SU-DHL-6 (cell line): Measurements from ENCODE around the gene URM1.

Source experiments
- EZH2phosphoT487 ChIP-seq: fragments of 200-600 bp; sonication (generic), shearing (Covaris generic); conservative IDR thresholded peaks from 2 replicates; pipeline ENCODE4 v1.6.1; 2018; ENCODE audit warnings: mild to moderate bottlenecking, antibody characterized with exemption, low read length, moderate library complexity, mixed read lengths
- TF ChIP-seq, protein P1 (sequence below): fragments of 200-600 bp; sonication (generic); IDR thresholded peaks from one replicate; pipeline ENCODE4 v1.5.1; 2017; ENCODE audit warnings: antibody characterized with exemption, mild to moderate bottlenecking, low read length, moderate library complexity; ENCODE audit not compliant: insufficient read depth, poor library complexity, severe bottlenecking

GRCh38 chr9:128372188-128372641 lies 1.0 kb downstream of the URM1 start:
- no peak for TF ChIP-seq EZH2phosphoT487
- TF ChIP-seq, protein P1, sequence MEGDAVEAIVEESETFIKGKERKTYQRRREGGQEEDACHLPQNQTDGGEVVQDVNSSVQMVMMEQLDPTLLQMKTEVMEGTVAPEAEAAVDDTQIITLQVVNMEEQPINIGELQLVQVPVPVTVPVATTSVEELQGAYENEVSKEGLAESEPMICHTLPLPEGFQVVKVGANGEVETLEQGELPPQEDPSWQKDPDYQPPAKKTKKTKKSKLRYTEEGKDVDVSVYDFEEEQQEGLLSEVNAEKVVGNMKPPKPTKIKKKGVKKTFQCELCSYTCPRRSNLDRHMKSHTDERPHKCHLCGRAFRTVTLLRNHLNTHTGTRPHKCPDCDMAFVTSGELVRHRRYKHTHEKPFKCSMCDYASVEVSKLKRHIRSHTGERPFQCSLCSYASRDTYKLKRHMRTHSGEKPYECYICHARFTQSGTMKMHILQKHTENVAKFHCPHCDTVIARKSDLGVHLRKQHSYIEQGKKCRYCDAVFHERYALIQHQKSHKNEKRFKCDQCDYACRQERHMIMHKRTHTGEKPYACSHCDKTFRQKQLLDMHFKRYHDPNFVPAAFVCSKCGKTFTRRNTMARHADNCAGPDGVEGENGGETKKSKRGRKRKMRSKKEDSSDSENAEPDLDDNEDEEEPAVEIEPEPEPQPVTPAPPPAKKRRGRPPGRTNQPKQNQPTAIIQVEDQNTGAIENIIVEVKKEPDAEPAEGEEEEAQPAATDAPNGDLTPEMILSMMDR: no peak
